Astrocyte (in vitro differentiated cells and primary cell): ENCODE data around the gene WDR43.

Experiments used
- CTCF ChIP-seq: IDR thresholded peaks from 2 replicates; pipeline ENCODE4 v1.5.1; 2011; ENCODE audit warnings: low read depth, mild to moderate bottlenecking, inconsistent platforms, low read length, moderate library complexity; ENCODE audit not compliant: insufficient read depth
- EZH2 ChIP-seq: IDR thresholded peaks from 2 replicates; pipeline ENCODE4 v1.6.1; 2012; ENCODE audit warnings: mild to moderate bottlenecking, low read length, inconsistent platforms; ENCODE audit not compliant: insufficient read depth

DNA sequence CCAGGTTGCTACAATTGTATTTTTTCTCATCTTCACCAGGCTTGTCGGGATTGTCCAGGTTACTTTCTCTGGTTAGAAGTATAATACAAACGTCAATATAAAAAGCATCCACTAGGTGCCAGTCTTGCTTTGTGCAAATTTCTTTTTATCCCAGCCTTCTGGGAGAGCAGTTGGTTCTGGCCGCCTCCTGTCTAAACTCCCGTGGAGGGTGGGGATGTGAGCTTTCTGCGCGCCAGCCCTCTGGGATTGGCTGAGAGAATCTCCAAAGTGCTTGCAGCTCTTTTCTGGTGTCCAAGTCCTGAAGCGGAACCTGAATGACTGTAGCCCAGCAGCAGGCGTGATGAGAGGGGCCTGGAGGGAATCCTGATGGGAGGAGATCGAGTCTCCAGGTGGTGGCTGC lies 64.2 kb downstream of the WDR43 start:
- TF ChIP-seq CTCF: peak; percentile 52
- TF ChIP-seq EZH2: no peak
